ENCODE data around the gene FARS2.

The FARS2 gene

DNA sequence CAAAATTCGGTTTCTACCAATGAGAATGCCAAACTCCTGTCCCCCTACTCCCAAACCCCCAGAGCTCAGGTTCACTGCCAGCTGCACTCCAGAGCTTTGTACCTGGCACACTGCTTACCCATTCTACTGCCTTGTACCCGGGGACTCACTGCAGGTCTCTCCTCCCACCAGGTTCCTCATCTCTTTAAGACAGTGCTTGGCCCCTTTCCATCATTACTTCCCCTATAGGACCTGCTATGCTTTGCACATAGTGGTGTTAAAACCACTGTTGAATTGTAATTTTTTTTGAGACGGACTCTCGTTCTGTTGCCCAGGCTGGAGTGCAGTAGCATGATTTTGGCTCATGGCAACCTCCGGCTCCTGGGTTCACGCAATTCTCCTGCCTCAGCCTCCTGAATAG is 26.4 kb upstream of the FARS2 start:
- ChIA-PET POLR2A (no interaction called here), CTCF (no interaction called here)
- TF ChIP-seq FOXM1 (IDR thresholded peaks at IDR 0.05; ENCODE audit: borderline replicate concordance): no peak
- TF ChIP-seq HDGF (IDR thresholded peaks at IDR 0.05; ENCODE audit: borderline replicate concordance): no peak
- TF ChIP-seq, protein P1, sequence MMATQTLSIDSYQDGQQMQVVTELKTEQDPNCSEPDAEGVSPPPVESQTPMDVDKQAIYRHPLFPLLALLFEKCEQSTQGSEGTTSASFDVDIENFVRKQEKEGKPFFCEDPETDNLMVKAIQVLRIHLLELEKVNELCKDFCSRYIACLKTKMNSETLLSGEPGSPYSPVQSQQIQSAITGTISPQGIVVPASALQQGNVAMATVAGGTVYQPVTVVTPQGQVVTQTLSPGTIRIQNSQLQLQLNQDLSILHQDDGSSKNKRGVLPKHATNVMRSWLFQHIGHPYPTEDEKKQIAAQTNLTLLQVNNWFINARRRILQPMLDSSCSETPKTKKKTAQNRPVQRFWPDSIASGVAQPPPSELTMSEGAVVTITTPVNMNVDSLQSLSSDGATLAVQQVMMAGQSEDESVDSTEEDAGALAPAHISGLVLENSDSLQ (IDR thresholded peaks at IDR 0.05): no peak
- TF ChIP-seq BHLHE40 (IDR thresholded peaks at IDR 0.05; ENCODE audit: borderline replicate concordance): no peak
- no peak for TF ChIP-seq LEF1 (IDR thresholded peaks at IDR 0.05; ENCODE audit: borderline replicate concordance)
- no peak for TF ChIP-seq SP1 (IDR thresholded peaks at IDR 0.05)
- no peak for TF ChIP-seq SUZ12 (IDR thresholded peaks at IDR 0.05)
- TF ChIP-seq FOXK2 (IDR thresholded peaks at IDR 0.05): no peak
- no peak for TF ChIP-seq NFRKB (IDR thresholded peaks at IDR 0.05)
- no peak for TF ChIP-seq ARNT (IDR thresholded peaks at IDR 0.05)
- no peak for TF ChIP-seq ZNF384 (IDR thresholded peaks at IDR 0.05)
- TF ChIP-seq TARDBP (IDR thresholded peaks at IDR 0.05): no peak
- TF ChIP-seq FOXA1 (IDR thresholded peaks at IDR 0.05): no peak
- TF ChIP-seq L3MBTL2 (conservative IDR thresholded peaks at IDR 0.05): no peak
- no peak for TF ChIP-seq CTBP1 (IDR thresholded peaks at IDR 0.05; ENCODE audit: borderline replicate concordance)
- TF ChIP-seq ELF4 (IDR thresholded peaks at IDR 0.05): no peak
- no peak for DNase-seq (ENCODE audit: extremely low spot score)

DNA sequence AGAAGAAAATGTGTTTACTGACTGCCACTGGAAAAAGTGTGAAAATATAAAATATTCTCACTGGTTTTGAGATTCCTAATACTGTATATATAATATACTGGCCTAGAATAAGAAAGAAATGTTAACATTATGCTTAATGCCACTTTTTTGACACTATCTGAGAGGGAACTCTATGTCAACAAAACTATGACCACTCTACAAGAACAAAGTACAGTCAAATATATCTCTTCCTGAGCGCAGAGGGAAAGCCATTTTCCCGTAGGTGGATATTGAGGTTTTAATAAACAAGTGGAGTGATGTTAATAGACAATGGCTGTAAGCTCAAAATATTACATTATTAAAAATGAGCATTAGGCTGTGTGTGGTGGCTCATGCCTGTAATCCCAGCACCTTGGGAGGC is 25.5 kb upstream of the FARS2 start:
- no peak for DNase-seq (ENCODE audit: extremely low spot score)
- ChIA-PET CTCF (no interaction called here), POLR2A (no interaction called here)
- TF ChIP-seq CTBP1 (IDR thresholded peaks at IDR 0.05; ENCODE audit: borderline replicate concordance): no peak
- TF ChIP-seq LEF1 (IDR thresholded peaks at IDR 0.05; ENCODE audit: borderline replicate concordance): no peak
- no peak for TF ChIP-seq TARDBP (IDR thresholded peaks at IDR 0.05)
- TF ChIP-seq ZNF384 (IDR thresholded peaks at IDR 0.05): no peak
- no peak for TF ChIP-seq FOXA1 (IDR thresholded peaks at IDR 0.05)

GRCh38 chr6:5237805-5238204 is 23.5 kb upstream of the FARS2 start:
- CTCF ChIA-PET: no interaction called here
- no peak for TF ChIP-seq L3MBTL2 (conservative IDR thresholded peaks at IDR 0.05)
- no peak for TF ChIP-seq FOXM1 (IDR thresholded peaks at IDR 0.05; ENCODE audit: borderline replicate concordance)
- TF ChIP-seq FOXA1 (IDR thresholded peaks at IDR 0.05): no peak
- no peak for TF ChIP-seq ARNT (IDR thresholded peaks at IDR 0.05)
- no peak for TF ChIP-seq SP1 (IDR thresholded peaks at IDR 0.05)
- TF ChIP-seq CTBP1 (IDR thresholded peaks at IDR 0.05; ENCODE audit: borderline replicate concordance): no peak
- no peak for TF ChIP-seq BHLHE40 (IDR thresholded peaks at IDR 0.05; ENCODE audit: borderline replicate concordance)
- TF ChIP-seq, protein P1 (IDR thresholded peaks at IDR 0.05): no peak
- no peak for TF ChIP-seq LEF1 (IDR thresholded peaks at IDR 0.05; ENCODE audit: borderline replicate concordance)
- TF ChIP-seq HDGF (IDR thresholded peaks at IDR 0.05; ENCODE audit: borderline replicate concordance): no peak
- no peak for TF ChIP-seq FOXK2 (IDR thresholded peaks at IDR 0.05)
- TF ChIP-seq ZNF384 (IDR thresholded peaks at IDR 0.05): no peak
- TF ChIP-seq NFRKB (IDR thresholded peaks at IDR 0.05): no peak
- TF ChIP-seq ELF4 (IDR thresholded peaks at IDR 0.05): no peak
- no peak for TF ChIP-seq TARDBP (IDR thresholded peaks at IDR 0.05)
- TF ChIP-seq SUZ12 (IDR thresholded peaks at IDR 0.05): no peak
- POLR2A ChIA-PET: no interaction called here
- no peak for DNase-seq (ENCODE audit: extremely low spot score)

- CTCF ChIA-PET: no interaction called here
- DNase-seq (ENCODE audit: extremely low spot score): no peak
- POLR2A ChIA-PET: no interaction called here
- TF ChIP-seq NFRKB (IDR thresholded peaks at IDR 0.05) (no peak), TARDBP (IDR thresholded peaks at IDR 0.05) (no peak), ZNF384 (IDR thresholded peaks at IDR 0.05) (no peak), SP1 (IDR thresholded peaks at IDR 0.05) (no peak), SUZ12 (IDR thresholded peaks at IDR 0.05) (no peak), FOXK2 (IDR thresholded peaks at IDR 0.05) (no peak), HDGF (IDR thresholded peaks at IDR 0.05; ENCODE audit: borderline replicate concordance) (no peak), FOXA1 (IDR thresholded peaks at IDR 0.05) (no peak), FOXM1 (IDR thresholded peaks at IDR 0.05; ENCODE audit: borderline replicate concordance) (no peak), BHLHE40 (IDR thresholded peaks at IDR 0.05; ENCODE audit: borderline replicate concordance) (no peak), L3MBTL2 (conservative IDR thresholded peaks at IDR 0.05) (no peak)
- TF ChIP-seq, protein P1 (IDR thresholded peaks at IDR 0.05): no peak
Measured at GRCh38 chr6:5238336-5238735, 23.0 kb upstream of the FARS2 start.

- no peak for DNase-seq (ENCODE audit: extremely low spot score)
- CTCF ChIA-PET: no interaction called here
- TF ChIP-seq FOXA1 (IDR thresholded peaks at IDR 0.05) (no peak), ZNF384 (IDR thresholded peaks at IDR 0.05) (no peak), FOXK2 (IDR thresholded peaks at IDR 0.05) (no peak), SP1 (IDR thresholded peaks at IDR 0.05) (no peak)
- POLR2A ChIA-PET: no interaction called here
Measured at GRCh38 chr6:5241252-5241651, 20.1 kb upstream of the FARS2 start.

DNA sequence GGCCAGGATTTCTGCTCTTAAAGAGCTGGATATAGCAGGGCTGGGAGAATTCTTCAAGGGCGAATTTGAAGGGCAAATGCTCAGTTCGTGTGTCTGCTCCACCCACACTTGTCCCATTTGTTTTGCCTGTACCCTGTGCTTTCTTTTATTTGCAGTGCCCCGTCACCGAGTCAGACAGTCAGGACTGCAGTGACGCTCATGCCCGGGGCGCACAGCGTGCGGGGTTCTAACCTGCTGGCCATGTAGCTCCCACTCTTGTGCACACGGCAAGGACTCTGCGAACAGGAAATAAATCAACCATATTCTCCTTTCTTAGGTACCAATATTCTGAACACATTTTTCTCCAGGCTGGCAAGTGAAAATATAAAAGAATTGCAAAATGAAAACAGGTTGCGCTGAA is 18.2 kb upstream of the FARS2 start:
- POLR2A ChIA-PET: no interaction called here
- no peak for DNase-seq (ENCODE audit: extremely low spot score)
- TF ChIP-seq FOXM1 (IDR thresholded peaks at IDR 0.05; ENCODE audit: borderline replicate concordance) (no peak), ZNF384 (IDR thresholded peaks at IDR 0.05) (no peak), FOXK2 (IDR thresholded peaks at IDR 0.05) (no peak), ARNT (IDR thresholded peaks at IDR 0.05) (no peak), SUZ12 (IDR thresholded peaks at IDR 0.05) (no peak), SP1 (IDR thresholded peaks at IDR 0.05) (no peak), TARDBP (IDR thresholded peaks at IDR 0.05) (no peak), ELF4 (IDR thresholded peaks at IDR 0.05) (no peak), HDGF (IDR thresholded peaks at IDR 0.05; ENCODE audit: borderline replicate concordance) (no peak), L3MBTL2 (conservative IDR thresholded peaks at IDR 0.05) (no peak), CTBP1 (IDR thresholded peaks at IDR 0.05; ENCODE audit: borderline replicate concordance) (no peak), BHLHE40 (IDR thresholded peaks at IDR 0.05; ENCODE audit: borderline replicate concordance) (no peak), FOXA1 (IDR thresholded peaks at IDR 0.05) (no peak), LEF1 (IDR thresholded peaks at IDR 0.05; ENCODE audit: borderline replicate concordance) (no peak), NFRKB (IDR thresholded peaks at IDR 0.05) (no peak)
- TF ChIP-seq, protein P1 (IDR thresholded peaks at IDR 0.05): no peak
- CTCF ChIA-PET: interaction anchor here (0.6 kb wide), 1 partner anchor 22 kb away, joined by 3 read pairs; no protein-coding TSS in a partner anchor
